GOT3 (cell line): ENCODE results near the gene USP21.
A peak's percentile ranks its signal among the peaks of the same experiment; 100 is the strongest.

ENCODE experiments used
- DNase-seq: peaks from one replicate; lab custom pipeline; 2025; ENCODE audit warnings: mixed read lengths; lab: John Stamatoyannopoulos, UW

The USP21 gene

GRCh38 chr1:161133220-161133740 is 26.0 kb upstream of the USP21 start:
- no peak for DNase-seq

GRCh38 chr1:161137881-161138280 is 21.4 kb upstream of the USP21 start:
- DNase-seq, result no peak

GRCh38 chr1:161138431-161138830 is 20.9 kb upstream of the USP21 start:
- no peak for DNase-seq

- DNase-seq, result no peak
Measured at GRCh38 chr1:161139766-161140165, 19.5 kb upstream of the USP21 start.

GRCh38 chr1:161140755-161141400 is 18.4 kb upstream of the USP21 start:
- no peak for DNase-seq

- DNase-seq, result no peak
Measured at GRCh38 chr1:161145832-161146231, 13.5 kb upstream of the USP21 start.

- no peak for DNase-seq
Measured at GRCh38 chr1:161153176-161153575, 6.1 kb upstream of the USP21 start.

- peak; percentile 44 for DNase-seq
Measured at GRCh38 chr1:161153682-161154337, 5.5 kb upstream of the USP21 start, which contains the start of gene UFC1. TSS of gene UFC1 (plus strand) at chr1:161153978. CDS start at chr1:161153998, 20 bp downstream.

- DNase-seq, result no peak
Measured at GRCh38 chr1:161157867-161158266, 1.4 kb upstream of the USP21 start.

GRCh38 chr1:161158316-161159010 is 837 bp upstream of the USP21 start:
- no peak for DNase-seq

GRCh38 chr1:161159913-161160243 is 578 bp downstream of the USP21 start:
- DNase-seq, result no peak

GRCh38 chr1:161160671-161161145 is 1.4 kb downstream of the USP21 start:
- no peak for DNase-seq

- DNase-seq, result no peak
Measured at GRCh38 chr1:161161652-161162051, 2.4 kb downstream of the USP21 start.

GRCh38 chr1:161162052-161162451 is 2.8 kb downstream of the USP21 start:
- no peak for DNase-seq

- DNase-seq, result no peak
Measured at GRCh38 chr1:161162806-161163205, 3.5 kb downstream of the USP21 start.

- no peak for DNase-seq
Measured at GRCh38 chr1:161163793-161164192, 4.5 kb downstream of the USP21 start.

GRCh38 chr1:161164901-161165610 is 5.8 kb downstream of the USP21 start:
- DNase-seq, result no peak

GRCh38 chr1:161165742-161166668 is 6.7 kb downstream of the USP21 start, which contains the start of gene PPOX:
TSS of gene PPOX (plus strand) at chr1:161166426. CDS start at chr1:161166848, 422 bp downstream.
- DNase-seq, result peak; percentile 85

GRCh38 chr1:161166669-161167548 is 7.6 kb downstream of the USP21 start:
- no peak for DNase-seq

GRCh38 chr1:161168906-161169305 is 9.6 kb downstream of the USP21 start:
- DNase-seq, result no peak
